D721Med (cell line): Measurements from ENCODE around the gene PWP1.
"Not testable (repeated sequence)": the region's sequence is repeated elsewhere in the genome, so short reads cannot be mapped to it uniquely, and the experiment has no call there.

ENCODE experiments used
- DNase-seq: peaks from one replicate; pipeline ENCODE4 v3.0.0; 2011; ENCODE audit warnings: low spot score; ENCODE audit not compliant: insufficient read length
- FAIRE-seq: peaks from 2 replicates; lab custom pipeline; 2011; peaks lifted over from hg19 to GRCh38; lab: Jason Lieb, UNC
- CTCF ChIP-seq: IDR thresholded peaks from 2 replicates; pipeline ENCODE4 v1.5.1; 2012; ENCODE audit warnings: mild to moderate bottlenecking, control low read depth; ENCODE audit not compliant: insufficient read depth; ENCODE audit errors: missing control alignments

Gene PWP1

DNA sequence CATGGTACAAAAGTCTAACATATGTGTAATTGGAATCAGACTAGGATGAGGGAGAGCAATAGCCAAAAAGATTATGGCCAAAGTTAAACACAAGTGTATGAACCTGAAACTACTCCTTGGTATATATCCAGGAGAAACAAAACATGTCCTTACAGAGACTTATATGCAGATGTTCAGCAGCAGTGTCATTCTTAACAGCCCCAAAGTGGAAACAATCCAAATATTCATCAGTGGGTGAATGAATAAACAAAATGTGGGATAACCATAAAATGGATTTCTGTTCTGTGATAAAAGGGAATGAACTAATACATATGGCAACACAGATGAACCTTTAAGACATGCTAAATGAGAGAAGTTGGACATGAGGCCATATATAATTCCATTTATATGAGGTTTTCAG lies 30.2 kb downstream of the PWP1 start:
- TF ChIP-seq CTCF, result no peak
- FAIRE-seq (no peak), DNase-seq (no peak)

GRCh38 chr12:107718606-107719005 lies 33.0 kb downstream of the PWP1 start:
- DNase-seq, result no peak
- FAIRE-seq, result no peak
- no peak for TF ChIP-seq CTCF

DNA sequence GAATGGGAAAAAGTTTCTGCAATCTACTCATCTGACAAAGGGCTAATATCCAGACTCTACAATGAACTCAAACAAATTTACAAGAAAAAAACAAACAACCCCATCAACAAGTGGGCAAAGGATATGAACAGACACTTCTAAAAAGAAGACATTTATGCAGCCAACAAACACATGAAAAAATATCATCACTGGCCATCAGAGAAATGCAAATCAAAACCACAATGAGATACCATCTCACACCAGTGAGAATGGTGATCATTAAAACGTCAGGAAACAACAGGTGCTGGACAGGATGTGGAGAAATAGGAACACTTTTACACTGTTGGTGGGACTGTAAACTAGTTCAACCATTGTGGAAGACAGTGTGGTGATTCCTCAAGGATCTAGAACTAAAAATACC lies 41.7 kb downstream of the PWP1 start:
- FAIRE-seq, DNase-seq: not testable (repeated sequence)

DNA sequence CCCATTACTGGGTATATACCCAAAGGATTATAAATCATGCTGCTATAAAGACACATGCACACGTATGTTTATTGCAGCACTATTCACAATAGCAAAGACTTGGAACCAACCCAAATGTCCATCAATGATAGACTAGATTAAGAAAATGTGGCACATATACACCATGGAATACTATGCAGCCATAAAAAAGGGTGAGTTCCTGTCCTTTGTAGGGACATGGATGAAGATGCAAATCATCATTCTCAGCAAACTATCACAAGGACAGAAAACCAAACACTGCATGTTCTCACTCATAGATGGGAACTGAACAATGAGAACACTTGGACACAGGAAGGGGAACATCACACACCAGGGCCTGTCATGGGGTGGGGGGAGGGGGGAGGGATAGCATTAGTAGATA lies 42.1 kb downstream of the PWP1 start:
- FAIRE-seq, DNase-seq: not testable (repeated sequence)

GRCh38 chr12:107730618-107731341 lies 45.2 kb downstream of the PWP1 start:
- DNase-seq (no peak), FAIRE-seq (no peak)
- TF ChIP-seq CTCF, result no peak

DNA sequence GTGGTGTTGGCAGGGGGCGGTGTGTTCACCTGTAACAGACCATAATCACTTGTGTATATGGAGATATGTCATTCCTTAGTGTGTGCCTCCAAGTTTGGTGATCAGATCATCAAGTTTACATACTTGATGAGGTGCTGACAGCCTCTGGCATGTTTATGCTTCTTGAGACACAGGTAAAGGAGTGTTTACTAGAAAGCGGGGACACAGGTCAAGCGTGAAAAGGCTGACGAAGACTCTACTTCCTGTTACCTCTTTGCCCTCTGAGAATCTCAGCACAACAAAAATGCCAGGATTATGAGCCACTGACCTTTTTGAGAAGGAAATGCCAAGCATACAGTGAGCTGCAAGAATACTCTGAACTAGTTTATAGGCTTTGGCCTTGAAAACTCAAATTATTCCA lies 45.8 kb downstream of the PWP1 start:
- no peak for TF ChIP-seq CTCF
- DNase-seq, result no peak
- FAIRE-seq, result no peak

DNA sequence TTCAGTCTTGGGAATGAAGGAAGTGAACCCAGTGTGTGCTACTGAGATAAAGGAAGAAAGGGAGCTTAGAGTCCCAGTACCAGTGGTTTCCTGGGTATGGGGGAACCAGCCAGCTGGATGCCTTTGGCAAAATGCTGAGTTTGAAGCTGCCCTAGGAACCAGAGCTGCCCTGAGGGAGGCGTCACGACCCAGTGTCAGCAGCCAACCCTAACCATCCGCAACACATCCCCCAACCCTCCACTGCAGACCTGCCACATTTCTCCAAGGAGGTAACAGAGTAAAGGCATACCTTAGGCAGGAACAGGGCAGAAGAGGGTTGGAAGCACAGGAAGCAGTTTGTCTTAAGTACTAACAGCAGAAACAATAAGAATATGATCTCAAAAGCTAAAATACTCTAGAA lies 46.8 kb downstream of the PWP1 start:
- FAIRE-seq, result no peak
- no peak for TF ChIP-seq CTCF
- no peak for DNase-seq

GRCh38 chr12:107734139-107734538 lies 48.5 kb downstream of the PWP1 start:
- DNase-seq, result no peak
- no peak for FAIRE-seq
- no peak for TF ChIP-seq CTCF
